Cardiac muscle cell (in vitro differentiated cells and primary cell): ENCODE measurements around the gene SLC39A13. TPM values are rescaled to one million over a fixed set of nuclear protein-coding genes. Genes with fewer than 3 reads are reported as not detected.

Experiments used
- DNase-seq, 2 donors: peaks; one replicate each; pipeline versions ENCODE4 v3.0.0 to v3.0.0-alpha.2; 2010 to 2017; ENCODE audit warnings: low read depth in 1 of 2, low spot score in 1 of 2
- H3K27ac ChIP-seq: fragments of 200-600 bp; sonication (generic); 2 replicates; pipeline ENCODE4 v1.5.1; 2016
- H3K27me3 ChIP-seq: fragments of 200-600 bp; sonication (generic); 2 replicates; pipeline ENCODE4 v1.6.0; 2016; ENCODE audit warnings: control low read depth
- H3K36me3 ChIP-seq: fragments of 200-600 bp; sonication (generic); 2 replicates; pipeline ENCODE4 v1.5.1; 2016; ENCODE audit warnings: control low read depth
- H3K4me1 ChIP-seq: fragments of 200-600 bp; sonication (generic); 2 replicates; pipeline ENCODE4 v1.8.1; 2017; ENCODE audit warnings: low read depth, mild to moderate bottlenecking, mixed run types
- H3K4me3 ChIP-seq: fragments of 200-600 bp; sonication (generic); 2 replicates; pipeline ENCODE4 v1.5.1; 2016; ENCODE audit warnings: mild to moderate bottlenecking
- H3K9me3 ChIP-seq: fragments of 200-600 bp; sonication (generic); 2 replicates; pipeline ENCODE4 v1.5.1; 2017; ENCODE audit warnings: low read depth, mild to moderate bottlenecking, control low read depth
- CTCF ChIP-seq: IDR thresholded peaks from 2 replicates; pipeline ENCODE4 v1.5.1; 2012; ENCODE audit warnings: low read depth, mild to moderate bottlenecking, low read length
- polyA plus RNA-seq: library from polyadenylated mRNA; unstranded; fragments of >200 nt; fragmentation: Nextera tagmentation; extraction: Ambion mirVana; gene quantifications from 2 replicates; pipeline ENCODE4 v1.2.1, GENCODE V29; 2016
- total RNA-seq: library from RNA; depleted of rRNA; stranded (reverse); fragments of >200 nt; gene quantifications from 2 replicates; pipeline ENCODE4 v1.2.3, GENCODE V29; 2016

SLC39A13 gene
- total and polyA plus RNA-seq, 2 experiments from 2014 or later, result 71.7 to 86.6 TPM

GRCh38 chr11:47464483-47464882 lies 56.1 kb downstream of the SLC39A13 start:
- no peak overlapping the region for H3K27ac ChIP-seq

More at GRCh38 chr11:47464483-47464882, 56.1 kb downstream of the SLC39A13 start:
- no peak overlapping the region for H3K4me3 ChIP-seq
- no peak for TF ChIP-seq CTCF
- no peak for DNase-seq
- H3K4me1 ChIP-seq, result peaks cover 4% of the 10 kb centered on the region
- no peaks in the 10 kb centered on the region for H3K9me3 ChIP-seq
- H3K36me3 ChIP-seq, result peaks cover 8% of the 10 kb centered on the region
- H3K27me3 ChIP-seq, result no peaks in the 10 kb centered on the region

Other genes starting within 250 kb of the SLC39A13 start
- 136 and 143 TPM in 2 replicates for gene ARFGAP2, start 231.7 kb upstream of the SLC39A13 start, total RNA-seq
- 107 and 126 TPM in 2 replicates for gene ARFGAP2, start 231.7 kb upstream of the SLC39A13 start, polyA plus RNA-seq
- gene PACSIN3, start 222.2 kb upstream of the SLC39A13 start, total RNA-seq, result 62.6 and 113 TPM in 2 replicates
- 79.8 and 116 TPM in 2 replicates for gene PACSIN3, start 222.2 kb upstream of the SLC39A13 start, polyA plus RNA-seq
- gene DDB2, start 193.6 kb upstream of the SLC39A13 start, total RNA-seq, result 45.1 and 79.4 TPM in 2 replicates
- gene DDB2, start 193.6 kb upstream of the SLC39A13 start, polyA plus RNA-seq, result 40.5 and 65.2 TPM in 2 replicates
- 87.7 and 94.0 TPM in 2 replicates for gene ACP2, start 159.8 kb upstream of the SLC39A13 start, total RNA-seq
- gene ACP2, start 159.8 kb upstream of the SLC39A13 start, polyA plus RNA-seq, result 67.1 and 67.5 TPM in 2 replicates
- gene NR1H3, start 150.6 kb upstream of the SLC39A13 start, total RNA-seq, result 21.4 and 31.6 TPM in 2 replicates
- 16.2 and 30.6 TPM in 2 replicates for gene NR1H3, start 150.6 kb upstream of the SLC39A13 start, polyA plus RNA-seq
- 62.5 and 103 TPM in 2 replicates for gene MADD, start 138.5 kb upstream of the SLC39A13 start, total RNA-seq
- gene MADD, start 138.5 kb upstream of the SLC39A13 start, polyA plus RNA-seq, result 58.8 and 70.2 TPM in 2 replicates
- 489 and 605 TPM in 2 replicates for gene MYBPC3, start 55.9 kb upstream of the SLC39A13 start, total RNA-seq
- gene MYBPC3, start 55.9 kb upstream of the SLC39A13 start, polyA plus RNA-seq, result 476 and 751 TPM in 2 replicates
- gene SPI1, start 30.0 kb upstream of the SLC39A13 start, total RNA-seq, result not detected in 2 replicates
- gene SPI1, start 30.0 kb upstream of the SLC39A13 start, polyA plus RNA-seq, result 0.56 and 1.3 TPM in 2 replicates
- 107 and 161 TPM in 2 replicates for gene PSMC3, start 17.8 kb downstream of the SLC39A13 start, total RNA-seq
- 161 and 236 TPM in 2 replicates for gene PSMC3, start 17.8 kb downstream of the SLC39A13 start, polyA plus RNA-seq
- gene RAPSN, start 40.5 kb downstream of the SLC39A13 start, total RNA-seq, result not detected in 2 replicates
- gene RAPSN, start 40.5 kb downstream of the SLC39A13 start, polyA plus RNA-seq, result not detected in 2 replicates
- gene CELF1, start 144.5 kb downstream of the SLC39A13 start, total RNA-seq, result 72.2 and 178 TPM in 2 replicates
- gene CELF1, start 144.5 kb downstream of the SLC39A13 start, polyA plus RNA-seq, result 98.9 and 162 TPM in 2 replicates
- 212 and 246 TPM in 2 replicates for gene PTPMT1, start 157.0 kb downstream of the SLC39A13 start, total RNA-seq
- 123 and 143 TPM in 2 replicates for gene PTPMT1, start 157.0 kb downstream of the SLC39A13 start, polyA plus RNA-seq
- gene KBTBD4, start 170.4 kb downstream of the SLC39A13 start, total RNA-seq, result 16.9 and 22.5 TPM in 2 replicates
- 18.6 and 23.9 TPM in 2 replicates for gene KBTBD4, start 170.4 kb downstream of the SLC39A13 start, polyA plus RNA-seq
- 79.1 and 128 TPM in 2 replicates for gene NDUFS3, start 170.5 kb downstream of the SLC39A13 start, total RNA-seq
- gene NDUFS3, start 170.5 kb downstream of the SLC39A13 start, polyA plus RNA-seq, result 210 and 232 TPM in 2 replicates
- gene FAM180B, start 178.1 kb downstream of the SLC39A13 start, total RNA-seq, result not detected in 2 replicates
- 0.12 TPM in 1 of 2 replicates, not detected in the other for gene FAM180B, start 178.1 kb downstream of the SLC39A13 start, polyA plus RNA-seq
- gene C1QTNF4, start 185.8 kb downstream of the SLC39A13 start, total RNA-seq, result 72.9 and 80.9 TPM in 2 replicates
- gene C1QTNF4, start 185.8 kb downstream of the SLC39A13 start, polyA plus RNA-seq, result 50.8 and 53.6 TPM in 2 replicates
- 72.6 and 97.5 TPM in 2 replicates for gene MTCH2, start 234.0 kb downstream of the SLC39A13 start, total RNA-seq
- gene MTCH2, start 234.0 kb downstream of the SLC39A13 start, polyA plus RNA-seq, result 231 and 271 TPM in 2 replicates